PC-3 (cell line): ENCODE data around the gene POU2F1.

Experiments
- CTCF ChIP-seq: fragments of 300-600 bp; sonication (generic); conservative IDR thresholded peaks from 2 replicates; pipeline ENCODE4 v1.5.1; 2017; ENCODE audit warnings: antibody characterized with exemption, low read depth, mild to moderate bottlenecking, low read length
- EZH2 ChIP-seq: fragments of 300-600 bp; sonication (generic); IDR thresholded peaks from one replicate; pipeline ENCODE4 v1.6.1; 2017; ENCODE audit warnings: antibody characterized with exemption, mild to moderate bottlenecking, low read length; ENCODE audit not compliant: unreplicated experiment

DNA sequence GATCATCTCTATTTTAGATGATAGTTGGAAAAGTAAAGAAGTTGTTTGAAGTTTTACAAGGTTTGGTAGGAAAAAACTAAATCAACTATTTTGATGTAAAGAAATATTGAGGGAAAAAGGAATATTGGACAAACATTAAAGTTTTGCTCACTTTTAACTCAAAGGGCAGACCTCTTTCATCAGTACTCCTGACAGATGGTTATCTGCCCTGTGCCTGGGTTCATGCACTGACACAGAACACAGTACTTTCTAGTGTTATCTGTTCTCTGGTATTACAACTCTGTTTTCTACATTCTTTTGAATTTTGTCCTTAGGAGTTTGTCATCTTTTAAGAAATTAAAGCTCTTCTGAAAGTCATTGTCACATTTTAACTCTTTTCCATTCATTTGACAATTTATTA is 118.7 kb downstream of the POU2F1 start:
- no peak for TF ChIP-seq CTCF
- no peak for TF ChIP-seq EZH2
